Measurements from ENCODE around the gene ANGPTL7. TPM values are rescaled to one million over a fixed set of nuclear protein-coding genes. Genes with fewer than 3 reads are reported as not detected.
A peak's percentile ranks its signal among the peaks of the same experiment; 100 is the strongest.

Gene ANGPTL7
- total RNA-seq, 3 donors from 2014 or later, result 6.6 to 30.3 (median 20.0) TPM

DNA sequence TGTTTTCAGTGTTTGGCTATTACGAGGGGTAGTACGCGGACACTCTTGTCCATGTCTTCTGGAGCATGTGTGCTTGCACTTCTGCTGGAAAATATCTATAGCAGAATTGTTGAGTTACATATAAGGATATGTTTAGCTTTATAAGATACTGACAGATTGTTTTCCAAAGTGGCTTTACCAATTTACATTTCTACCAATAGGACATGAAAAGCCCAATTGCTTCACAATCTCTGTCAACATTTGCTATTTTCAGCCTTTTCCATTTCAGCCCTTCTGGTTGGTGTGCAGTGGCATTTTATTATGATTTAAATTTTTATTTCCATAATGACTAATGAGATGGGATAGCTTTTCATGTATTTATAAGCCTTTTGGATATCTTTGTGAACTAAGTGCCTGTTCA lies 6.3 kb upstream of the ANGPTL7 start:
- Histone ChIP-seq H3K4me1 (no peaks in the 10 kb centered on the region), H3K36me3 (no peaks in the 10 kb centered on the region), H3K27me3 (no peaks in the 10 kb centered on the region), H3K27ac (no peak overlapping the region), H3K4me3 (no peak overlapping the region), H3K9me3 (no peaks in the 10 kb centered on the region)
- intact Hi-C loops (cut with DNase I; ENCODE audit: low total_unique reads), result no loop called here
- no peak for TF ChIP-seq POLR2AphosphoS5 (IDR thresholded peaks at IDR 0.05)
- no peak for TF ChIP-seq POLR2A (IDR thresholded peaks at IDR 0.05)
- TF ChIP-seq, protein P1, sequence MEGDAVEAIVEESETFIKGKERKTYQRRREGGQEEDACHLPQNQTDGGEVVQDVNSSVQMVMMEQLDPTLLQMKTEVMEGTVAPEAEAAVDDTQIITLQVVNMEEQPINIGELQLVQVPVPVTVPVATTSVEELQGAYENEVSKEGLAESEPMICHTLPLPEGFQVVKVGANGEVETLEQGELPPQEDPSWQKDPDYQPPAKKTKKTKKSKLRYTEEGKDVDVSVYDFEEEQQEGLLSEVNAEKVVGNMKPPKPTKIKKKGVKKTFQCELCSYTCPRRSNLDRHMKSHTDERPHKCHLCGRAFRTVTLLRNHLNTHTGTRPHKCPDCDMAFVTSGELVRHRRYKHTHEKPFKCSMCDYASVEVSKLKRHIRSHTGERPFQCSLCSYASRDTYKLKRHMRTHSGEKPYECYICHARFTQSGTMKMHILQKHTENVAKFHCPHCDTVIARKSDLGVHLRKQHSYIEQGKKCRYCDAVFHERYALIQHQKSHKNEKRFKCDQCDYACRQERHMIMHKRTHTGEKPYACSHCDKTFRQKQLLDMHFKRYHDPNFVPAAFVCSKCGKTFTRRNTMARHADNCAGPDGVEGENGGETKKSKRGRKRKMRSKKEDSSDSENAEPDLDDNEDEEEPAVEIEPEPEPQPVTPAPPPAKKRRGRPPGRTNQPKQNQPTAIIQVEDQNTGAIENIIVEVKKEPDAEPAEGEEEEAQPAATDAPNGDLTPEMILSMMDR (IDR thresholded peaks at IDR 0.05), result no peak
- no peak for DNase-seq (ENCODE audit: low spot score in 2 of 2)

DNA sequence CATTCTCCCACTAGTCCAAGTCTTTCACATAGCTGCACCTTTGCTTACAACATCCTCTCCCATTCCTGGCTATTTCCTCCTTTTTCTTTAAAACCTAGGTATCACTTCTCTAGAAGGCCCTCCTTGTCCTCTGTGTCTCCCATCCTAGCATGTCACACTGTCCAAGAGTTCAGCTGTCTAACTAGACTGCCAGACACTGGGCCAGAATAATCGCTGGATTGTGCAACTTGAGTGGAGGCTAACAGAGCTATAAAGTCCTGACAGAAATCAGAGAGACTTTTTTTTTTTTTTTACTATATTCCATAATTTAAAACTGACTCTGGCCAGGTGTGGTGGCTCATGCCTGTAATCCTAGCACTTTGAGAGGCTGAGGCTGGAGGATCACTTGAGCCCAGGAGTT lies 4.2 kb upstream of the ANGPTL7 start:
- intact Hi-C loops (cut with DNase I; ENCODE audit: low total_unique reads), result no loop called here
- no peaks in the 10 kb centered on the region for H3K27me3 ChIP-seq
- H3K4me1 ChIP-seq, result no peaks in the 10 kb centered on the region
- H3K27ac ChIP-seq, result no peak overlapping the region
- TF ChIP-seq, protein P1 (IDR thresholded peaks at IDR 0.05), result no peak
- no peak for TF ChIP-seq POLR2A (IDR thresholded peaks at IDR 0.05)
- TF ChIP-seq POLR2AphosphoS5 (IDR thresholded peaks at IDR 0.05), result no peak
- DNase-seq (ENCODE audit: low spot score in 2 of 2), result no peak
- no peak overlapping the region for H3K4me3 ChIP-seq
- H3K36me3 ChIP-seq, result no peaks in the 10 kb centered on the region
- H3K9me3 ChIP-seq, result no peaks in the 10 kb centered on the region

DNA sequence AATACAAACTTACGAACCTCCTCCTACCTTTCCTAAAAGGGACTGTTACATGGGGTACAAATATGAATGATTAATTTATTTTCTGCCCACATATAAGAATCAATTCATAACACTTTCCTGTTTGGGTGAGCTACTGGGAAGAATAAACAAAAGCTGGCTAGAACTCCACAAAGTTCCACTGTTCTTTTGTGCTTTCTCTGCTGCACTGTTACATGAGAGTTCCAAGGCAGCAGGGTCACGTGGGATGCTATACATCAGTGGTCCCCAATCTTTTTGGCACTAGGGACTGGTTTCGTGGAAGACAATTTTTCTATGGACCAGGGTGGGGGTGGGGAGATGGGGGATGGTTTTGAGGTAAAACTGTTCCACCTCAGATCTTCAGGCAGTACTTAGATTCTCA lies 2.2 kb upstream of the ANGPTL7 start:
- Histone ChIP-seq H3K4me1 (no peaks in the 10 kb centered on the region), H3K27ac (peak overlapping the region in 1 of 2 donors; percentile 23), H3K4me3 (no peak overlapping the region), H3K27me3 (no peaks in the 10 kb centered on the region), H3K9me3 (no peaks in the 10 kb centered on the region), H3K36me3 (no peaks in the 10 kb centered on the region)
- intact Hi-C loops (cut with DNase I; ENCODE audit: low total_unique reads), result no loop called here
- no peak for DNase-seq (ENCODE audit: low spot score in 2 of 2)
- TF ChIP-seq, protein P1 (IDR thresholded peaks at IDR 0.05), result no peak
- TF ChIP-seq POLR2A (IDR thresholded peaks at IDR 0.05) (no peak), POLR2AphosphoS5 (IDR thresholded peaks at IDR 0.05) (no peak)

DNA sequence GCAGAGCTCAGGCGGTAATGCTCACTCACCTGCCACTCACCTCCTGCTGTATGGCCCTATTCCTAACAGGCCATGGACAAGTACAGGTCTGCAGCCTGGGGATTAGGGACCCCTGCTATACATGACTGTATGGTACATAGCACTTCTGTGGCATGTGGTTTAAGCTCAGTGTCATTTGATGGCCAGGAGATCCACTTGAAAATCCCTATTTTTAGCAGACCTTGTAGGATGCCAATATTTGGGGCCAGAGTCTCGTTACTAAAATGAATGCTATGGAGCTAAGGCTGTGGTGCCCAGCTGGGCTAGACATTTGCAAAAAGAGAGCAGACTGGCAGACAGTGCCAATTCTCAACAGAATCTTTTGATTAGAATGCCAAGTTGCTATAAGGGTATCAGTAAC lies 1.7 kb upstream of the ANGPTL7 start:
- H3K4me3 ChIP-seq, result no peak overlapping the region
- peak overlapping the region in 1 of 2 donors; percentile 23 for H3K27ac ChIP-seq
- H3K4me1 ChIP-seq, result no peaks in the 10 kb centered on the region
- no peak for DNase-seq (ENCODE audit: low spot score in 2 of 2)
- H3K27me3 ChIP-seq, result no peaks in the 10 kb centered on the region
- H3K36me3 ChIP-seq, result no peaks in the 10 kb centered on the region
- TF ChIP-seq POLR2A (IDR thresholded peaks at IDR 0.05), result no peak
- TF ChIP-seq POLR2AphosphoS5 (IDR thresholded peaks at IDR 0.05), result no peak
- TF ChIP-seq, protein P1 (IDR thresholded peaks at IDR 0.05), result no peak
- no peaks in the 10 kb centered on the region for H3K9me3 ChIP-seq
- intact Hi-C loops (cut with DNase I; ENCODE audit: low total_unique reads), result no loop called here

DNA sequence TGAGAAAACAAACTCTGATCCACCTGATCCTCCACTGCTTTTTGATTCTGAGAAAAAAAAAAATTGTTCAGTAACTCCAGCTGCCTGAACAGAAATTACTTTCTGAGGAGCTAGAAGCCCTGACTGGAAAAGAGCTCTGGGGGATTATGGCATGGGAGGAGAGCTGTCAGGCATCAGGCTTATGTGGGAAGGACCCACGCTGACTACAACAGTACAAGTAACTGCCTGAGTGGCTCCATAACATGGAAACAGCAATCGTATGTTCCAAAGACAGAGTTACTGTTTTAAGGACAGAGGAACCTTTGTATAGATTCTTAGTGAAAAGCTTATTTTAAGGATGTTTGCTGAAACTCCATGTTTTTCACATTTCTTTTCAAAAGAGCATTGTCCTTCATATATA lies 1.2 kb upstream of the ANGPTL7 start:
- Histone ChIP-seq H3K4me3 (no peak overlapping the region), H3K36me3 (no peaks in the 10 kb centered on the region), H3K27ac (peak overlapping the region in 1 of 2 donors; percentile 23), H3K27me3 (no peaks in the 10 kb centered on the region), H3K9me3 (no peaks in the 10 kb centered on the region), H3K4me1 (no peaks in the 10 kb centered on the region)
- DNase-seq (ENCODE audit: low spot score in 2 of 2), result no peak
- intact Hi-C loops (cut with DNase I; ENCODE audit: low total_unique reads), result no loop called here
- TF ChIP-seq POLR2AphosphoS5 (IDR thresholded peaks at IDR 0.05), result no peak
- TF ChIP-seq, protein P1 (IDR thresholded peaks at IDR 0.05), result no peak
- TF ChIP-seq POLR2A (IDR thresholded peaks at IDR 0.05), result no peak

All from breast epithelium (tissue), 4 donors.